K562 (cell line): ENCODE data around the gene OSBPL3. TPM values are rescaled to one million over a fixed set of nuclear protein-coding genes. Genes with fewer than 3 reads are reported as not detected.

ENCODE experiments used
- ATF3 ChIP-seq, 2 experiments: fragments of 450-650 bp in 1 of 2; sonication (generic) in 1 of 2; formaldehyde crosslinking in 1 of 2; IDR thresholded peaks in 1 of 2; conservative IDR thresholded peaks in 1 of 2; 2 replicates each; pipeline versions ENCODE4 v1.6.1 to v1.8.1; 2016 to 2023; ENCODE audit warnings: mild to moderate bottlenecking in 2 of 2, moderate library complexity in 2 of 2, inconsistent platforms in 1 of 2, missing genetic modification reagents in 1 of 2
- FOSL1 ChIP-seq: fragments of 200-800 bp; sonication (Bioruptor generic); conservative IDR thresholded peaks from 2 replicates; pipeline ENCODE4 v1.6.1; 2016; ENCODE audit warnings: missing genetic modification characterization, missing compliant biosample characterization
- JUND ChIP-seq, 2 experiments: IDR thresholded peaks; 2 replicates in 1 of 2; 3 replicates in 1 of 2; pipeline ENCODE4 v1.6.1; 2011; ENCODE audit warnings: borderline replicate concordance in 2 of 2, low read depth in 2 of 2, low read length in 2 of 2, improper control_type of control experiment in 1 of 2, missing biosample characterization in 1 of 2, missing genetic modification characterization in 1 of 2, missing genetic modification reagents in 1 of 2
- KDM1A ChIP-seq, 2 experiments: fragments of 450-650 bp; IDR thresholded peaks; 2 replicates each; pipeline ENCODE4 v1.6.1; 2016; ENCODE audit warnings: mild to moderate bottlenecking in 2 of 2
- KLF10 ChIP-seq: fragments of 250-450 bp; sonication (Bioruptor Pico); IDR thresholded peaks from 2 replicates; pipeline ENCODE4 v1.6.1; 2021; ENCODE audit warnings: matching md5 sums
- MECOM ChIP-seq: fragments of 250-450 bp; sonication (Bioruptor Pico); IDR thresholded peaks from 2 replicates; pipeline ENCODE4 v1.8.0; 2022; ENCODE audit warnings: inconsistent platforms
- MYNN ChIP-seq, 2 experiments: sonication (generic); formaldehyde crosslinking in 1 of 2; IDR thresholded peaks; 2 replicates each; pipeline versions ENCODE4 v1.5.0 to v1.6.1; 2016 to 2020; ENCODE audit warnings: antibody characterized with exemption in 1 of 2, missing genetic modification reagents in 1 of 2
- NELFE ChIP-seq: IDR thresholded peaks from 2 replicates; pipeline ENCODE4 v1.6.1; 2011; ENCODE audit warnings: mild to moderate bottlenecking; ENCODE audit not compliant: insufficient read depth, insufficient read length
- NEUROD1 ChIP-seq: fragments of 150-350 bp; IDR thresholded peaks from 2 replicates; pipeline ENCODE4 v1.6.1; 2014; ENCODE audit warnings: borderline replicate concordance, low read length, low read depth; ENCODE audit not compliant: partially characterized antibody
- POLR2A ChIP-seq: fragments of 450-650 bp; conservative IDR thresholded peaks from 2 replicates; pipeline ENCODE4 v1.6.1; 2016
- PRDM10 ChIP-seq: fragments of 450-650 bp; IDR thresholded peaks from 2 replicates; pipeline ENCODE4 v1.6.1; 2018; ENCODE audit not compliant: partially characterized antibody
- PRPF4 ChIP-seq: fragments of 200-400 bp; formaldehyde crosslinking; IDR thresholded peaks from one replicate; pipeline ENCODE4 v1.6.1; 2017; ENCODE audit warnings: low read length, low read depth, mild to moderate bottlenecking; ENCODE audit not compliant: insufficient read depth, poor library complexity, severe bottlenecking
- RFX7 ChIP-seq: fragments of 250-450 bp; sonication (Bioruptor Pico); IDR thresholded peaks from 2 replicates; pipeline ENCODE4 v1.5.1; 2021; ENCODE audit warnings: mild to moderate bottlenecking
- SRSF9 ChIP-seq: fragments of 200-400 bp; formaldehyde crosslinking; IDR thresholded peaks from 2 replicates; pipeline ENCODE4 v1.6.1; 2017; ENCODE audit warnings: low read depth, low read length, borderline replicate concordance
- WHSC1 ChIP-seq: IDR thresholded peaks from one replicate; pipeline ENCODE4 v1.6.1; 2012; ENCODE audit warnings: low read length, control low read depth, inconsistent platforms
- ZFP1 ChIP-seq: fragments of 450-650 bp; formaldehyde crosslinking; IDR thresholded peaks from 2 replicates; pipeline ENCODE4 v1.4.0; 2020; ENCODE audit warnings: mild to moderate bottlenecking, mixed read lengths
- ZNF239 ChIP-seq: fragments of 250-450 bp; sonication (Bioruptor Pico); IDR thresholded peaks from 2 replicates; pipeline ENCODE4 v1.4.0; 2020; ENCODE audit warnings: mild to moderate bottlenecking
- ZNF263 ChIP-seq: sonication (generic); formaldehyde crosslinking; IDR thresholded peaks from 2 replicates; pipeline ENCODE4 v1.8.0; 2022; ENCODE audit warnings: mild to moderate bottlenecking, missing genetic modification reagents, borderline replicate concordance
- ZNF354B ChIP-seq: fragments of 250-450 bp; sonication (Bioruptor Pico); IDR thresholded peaks from 2 replicates; pipeline ENCODE4 v1.4.0; 2020
- polyA plus RNA-seq, 8 experiments: library from polyadenylated mRNA; depleted of rRNA in 4 of 8; stranded (reverse) in 5 of 8; unstranded in 3 of 8; fragments of >200 nt; fragmentation: Nextera tagmentation in 2 of 8; fragmentation: Illumina TruSeq in 1 of 8; extraction: Ambion mirVana in 2 of 8; extraction: Trizol in 1 of 8; gene quantifications; 2 replicates each; pipeline versions ENCODE4 v1.2.1 to v1.2.3, GENCODE V29; 2011 to 2014; ENCODE audit warnings: inconsistent platforms in 1 of 8, missing spikeins in 1 of 8
- total RNA-seq, 7 experiments: library from RNA; depleted of rRNA in 6 of 7; stranded (reverse); fragments of >200 nt in 6 of 7; fragmentation: Illumina TruSeq in 2 of 7; extraction: Trizol in 2 of 7; gene quantifications; 2 replicates each; pipeline versions ENCODE4 v1.2.1 to v1.2.3, GENCODE V29; 2011 to 2021; ENCODE audit warnings: low replicate concordance in 1 of 7

The OSBPL3 gene
- total and polyA plus RNA-seq, 9 of the 15 experiments (the other 6 are each of a cell fraction or from before 2014, with no cell fraction given), result 4.8 to 37.2 (median 26.5) TPM

- no peak for TF ChIP-seq PRDM10
- peak; percentile 60 for TF ChIP-seq FOSL1
- TF ChIP-seq ZNF354B (CRISPR knock-in tag), result no peak
- no peak for TF ChIP-seq MECOM (CRISPR knock-in tag)
- no peak for TF ChIP-seq RFX7 (CRISPR knock-in tag)
- no peak for TF ChIP-seq ZNF263
- no peak for TF ChIP-seq POLR2A
- no peak for TF ChIP-seq WHSC1
- no peak for TF ChIP-seq ZNF239 (CRISPR knock-in tag)
- TF ChIP-seq NEUROD1, result no peak
- TF ChIP-seq ZFP1 (CRISPR knock-in tag), result no peak
- TF ChIP-seq ATF3 (IDR thresholded peaks at IDR 0.05), result 0 out of 2 replicates have a peak, but pooled peaks have one; percentile 28
- TF ChIP-seq ATF3 (CRISPR knock-in tag; conservative IDR thresholded peaks at IDR 0.05), result no peak
- no peak for TF ChIP-seq KLF10 (CRISPR knock-in tag)
- no peak for TF ChIP-seq PRPF4
- TF ChIP-seq KDM1A (IDR thresholded peaks at IDR 0.05), result peak in 1 of 2 experiments; percentile 59; a peak in 2 of 4 replicates
- no peak for TF ChIP-seq MYNN (IDR thresholded peaks at IDR 0.05)
- TF ChIP-seq MYNN (CRISPR knock-in tag; IDR thresholded peaks at IDR 0.05), result no peak
- no peak for TF ChIP-seq NELFE
- TF ChIP-seq SRSF9, result no peak
- peak; percentile 45; the same call in 1 of the 2 replicates for TF ChIP-seq JUND (IDR thresholded peaks at IDR 0.05; ENCODE audit: borderline replicate concordance, low read depth, low read length)
- no peak; the same call in 2 of the 3 replicates for TF ChIP-seq JUND (tag; IDR thresholded peaks at IDR 0.05; ENCODE audit: borderline replicate concordance, low read depth, low read length)
Observed at GRCh38 chr7:24851786-24852185, 128.2 kb downstream of the OSBPL3 start (continued).
